KMS-11 (cell line): Measurements from ENCODE around the gene TTPAL.

Source experiments
- H2AFZ ChIP-seq: fragments of 200-600 bp; sonication (generic); 2 replicates; pipeline ENCODE4 v1.6.1; 2016; ENCODE audit warnings: antibody characterized with exemption, mixed run types, low read depth
- H3K27ac ChIP-seq: fragments of 200-600 bp; sonication (generic); 2 replicates; pipeline ENCODE4 v1.6.1; 2016; ENCODE audit warnings: mild to moderate bottlenecking, mixed run types
- H3K27me3 ChIP-seq: fragments of 200-600 bp; sonication (generic); 2 replicates; pipeline ENCODE4 v1.6.1; 2017; ENCODE audit warnings: mild to moderate bottlenecking, low read depth, mixed run types, moderate library complexity; ENCODE audit not compliant: insufficient read depth
- H3K36me3 ChIP-seq: fragments of 200-600 bp; sonication (generic); 2 replicates; pipeline ENCODE4 v1.6.1; 2017; ENCODE audit warnings: mild to moderate bottlenecking, mixed run types; ENCODE audit not compliant: insufficient read depth
- H3K4me1 ChIP-seq: fragments of 200-600 bp; sonication (generic); 2 replicates; pipeline ENCODE4 v1.6.1; 2016; ENCODE audit warnings: mild to moderate bottlenecking, low read depth, mixed run types; ENCODE audit not compliant: poor library complexity, severe bottlenecking
- H3K4me2 ChIP-seq: fragments of 200-600 bp; sonication (generic); 2 replicates; pipeline ENCODE4 v1.7.0; 2016; ENCODE audit warnings: mild to moderate bottlenecking, mixed run types
- H3K4me3 ChIP-seq: fragments of 200-600 bp; sonication (generic); IDR thresholded peaks from 2 replicates; pipeline ENCODE4 v1.6.1; 2017; ENCODE audit warnings: low read depth, low read length, mixed read lengths; ENCODE audit not compliant: insufficient read depth
- H3K79me2 ChIP-seq: fragments of 200-600 bp; sonication (generic); 2 replicates; pipeline ENCODE4 v1.6.1; 2016; ENCODE audit warnings: low read depth, mixed run types; ENCODE audit not compliant: insufficient read depth
- H3K9ac ChIP-seq: fragments of 200-600 bp; sonication (generic); 2 replicates; pipeline ENCODE4 v1.6.1; 2016; ENCODE audit warnings: mild to moderate bottlenecking, mixed run types
- H4K20me1 ChIP-seq: fragments of 200-600 bp; sonication (generic); 2 replicates; pipeline ENCODE4 v1.6.1; 2016; ENCODE audit warnings: mild to moderate bottlenecking, mixed run types; ENCODE audit not compliant: insufficient read depth
- TF ChIP-seq, protein P1 (sequence below): fragments of 200-600 bp; sonication (generic); conservative IDR thresholded peaks from 2 replicates; pipeline ENCODE4 v1.6.1; 2017; ENCODE audit warnings: low read depth, mild to moderate bottlenecking, antibody characterized with exemption, low read length, moderate library complexity, mixed read lengths

TTPAL gene

DNA sequence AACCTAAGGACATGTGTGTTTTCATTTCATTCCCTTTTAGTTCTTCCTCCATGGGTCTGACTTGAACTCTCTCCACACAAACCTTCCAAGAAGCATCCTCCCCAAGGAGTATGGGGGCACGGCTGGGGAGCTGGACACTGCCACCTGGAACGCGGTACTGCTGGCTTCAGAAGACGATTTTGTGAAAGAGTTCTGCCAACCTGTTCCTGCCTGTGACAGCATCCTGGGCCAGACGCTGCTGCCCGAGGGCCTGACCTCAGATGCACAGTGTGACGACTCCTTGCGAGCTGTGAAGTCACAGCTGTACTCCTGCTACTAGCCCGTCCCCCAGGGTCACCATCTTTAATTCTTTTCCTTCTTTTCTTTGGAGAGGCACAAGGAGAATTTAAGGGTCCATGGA, 13.5 kb downstream of the TTPAL start:
- Histone ChIP-seq H2AFZ (no peak overlapping the region), H3K27ac (peak overlapping the region; percentile 87), H3K27me3 (no peaks in the 10 kb centered on the region), H3K79me2 (no peaks in the 10 kb centered on the region), H3K4me3 (no peak overlapping the region), H3K36me3 (0 out of 2 replicates have a peak, but pooled peaks cover 3% of the 10 kb centered on the region), H3K4me2 (peak overlapping the region; percentile 72), H4K20me1 (no peaks in the 10 kb centered on the region), H3K4me1 (peaks cover 62% of the 10 kb centered on the region), H3K9ac (peak overlapping the region; percentile 33; the same call in 1 of the 2 replicates)
- TF ChIP-seq, protein P1, sequence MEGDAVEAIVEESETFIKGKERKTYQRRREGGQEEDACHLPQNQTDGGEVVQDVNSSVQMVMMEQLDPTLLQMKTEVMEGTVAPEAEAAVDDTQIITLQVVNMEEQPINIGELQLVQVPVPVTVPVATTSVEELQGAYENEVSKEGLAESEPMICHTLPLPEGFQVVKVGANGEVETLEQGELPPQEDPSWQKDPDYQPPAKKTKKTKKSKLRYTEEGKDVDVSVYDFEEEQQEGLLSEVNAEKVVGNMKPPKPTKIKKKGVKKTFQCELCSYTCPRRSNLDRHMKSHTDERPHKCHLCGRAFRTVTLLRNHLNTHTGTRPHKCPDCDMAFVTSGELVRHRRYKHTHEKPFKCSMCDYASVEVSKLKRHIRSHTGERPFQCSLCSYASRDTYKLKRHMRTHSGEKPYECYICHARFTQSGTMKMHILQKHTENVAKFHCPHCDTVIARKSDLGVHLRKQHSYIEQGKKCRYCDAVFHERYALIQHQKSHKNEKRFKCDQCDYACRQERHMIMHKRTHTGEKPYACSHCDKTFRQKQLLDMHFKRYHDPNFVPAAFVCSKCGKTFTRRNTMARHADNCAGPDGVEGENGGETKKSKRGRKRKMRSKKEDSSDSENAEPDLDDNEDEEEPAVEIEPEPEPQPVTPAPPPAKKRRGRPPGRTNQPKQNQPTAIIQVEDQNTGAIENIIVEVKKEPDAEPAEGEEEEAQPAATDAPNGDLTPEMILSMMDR, result no peak

DNA sequence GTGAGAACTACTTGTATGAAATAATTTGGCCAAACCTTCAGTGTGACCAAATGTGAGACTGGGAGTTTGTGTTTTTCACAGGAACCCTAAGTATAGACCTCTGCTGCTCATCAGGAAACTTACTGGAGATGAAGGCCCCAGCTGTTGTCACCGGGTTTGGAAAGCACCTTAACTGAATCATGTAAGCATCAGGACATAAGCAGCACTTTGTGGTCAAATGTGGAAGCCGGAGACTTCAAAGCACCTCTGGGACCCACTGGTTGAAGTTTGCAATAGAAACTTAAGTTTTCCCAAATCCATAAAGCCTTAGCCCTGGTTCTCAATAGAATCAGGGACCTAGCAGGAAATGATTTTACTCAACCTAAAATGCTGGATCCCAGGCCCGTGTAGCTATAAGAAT, 14.3 kb downstream of the TTPAL start:
- Histone ChIP-seq H4K20me1 (no peaks in the 10 kb centered on the region), H3K4me3 (no peak overlapping the region), H3K36me3 (0 out of 2 replicates have a peak, but pooled peaks cover 3% of the 10 kb centered on the region), H2AFZ (no peak overlapping the region), H3K4me2 (peak overlapping the region; percentile 72), H3K27ac (peak overlapping the region; percentile 87), H3K9ac (peak overlapping the region; percentile 33; the same call in 1 of the 2 replicates), H3K79me2 (no peaks in the 10 kb centered on the region), H3K27me3 (no peaks in the 10 kb centered on the region), H3K4me1 (peaks cover 69% of the 10 kb centered on the region)
- TF ChIP-seq, protein P1, result no peak

DNA sequence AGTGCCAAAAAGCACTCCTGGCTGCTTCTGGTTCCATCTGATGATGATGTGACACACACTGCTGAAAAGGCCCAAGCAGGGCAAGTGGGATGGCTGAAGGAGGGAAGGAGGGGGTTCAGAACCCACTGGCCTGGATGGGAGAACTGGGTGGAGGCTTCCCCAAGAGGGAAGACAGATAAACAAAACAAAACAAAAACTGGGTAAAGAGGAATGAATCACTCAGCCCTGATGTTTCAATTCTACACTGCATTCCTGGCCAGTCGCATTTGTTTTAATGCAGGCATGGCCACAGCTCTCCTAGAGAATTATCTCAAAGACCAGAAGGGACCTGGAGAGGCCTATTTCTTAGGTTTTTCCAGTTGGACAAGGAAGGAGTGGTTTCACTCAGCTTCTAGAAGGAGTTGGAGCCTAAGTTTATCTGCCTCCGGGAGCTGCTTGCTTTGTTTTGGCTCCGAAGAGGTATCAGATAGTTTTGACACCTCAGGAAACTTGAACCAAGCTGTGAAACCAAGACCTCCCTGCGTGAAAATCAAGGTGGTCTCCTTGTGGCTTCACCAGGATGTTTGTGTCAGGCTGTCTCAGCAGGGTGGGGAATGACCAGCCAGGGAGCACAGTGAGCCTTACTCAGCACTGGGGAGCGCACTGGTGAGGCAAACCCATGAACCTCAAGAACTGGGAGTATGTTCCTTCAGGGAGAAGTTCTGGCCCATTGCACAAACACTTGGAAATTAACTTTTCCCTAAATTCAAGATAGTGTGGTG, 16.1 kb downstream of the TTPAL start:
- Histone ChIP-seq H3K9ac (no peak overlapping the region), H3K79me2 (no peaks in the 10 kb centered on the region), H4K20me1 (no peaks in the 10 kb centered on the region), H3K36me3 (0 out of 2 replicates have a peak, but pooled peaks cover 6% of the 10 kb centered on the region), H2AFZ (no peak overlapping the region), H3K4me1 (peaks cover 84% of the 10 kb centered on the region), H3K27ac (peak overlapping the region; percentile 87), H3K4me3 (no peak overlapping the region), H3K27me3 (no peaks in the 10 kb centered on the region), H3K4me2 (peak overlapping the region; percentile 72)
- TF ChIP-seq, protein P1, result no peak

DNA sequence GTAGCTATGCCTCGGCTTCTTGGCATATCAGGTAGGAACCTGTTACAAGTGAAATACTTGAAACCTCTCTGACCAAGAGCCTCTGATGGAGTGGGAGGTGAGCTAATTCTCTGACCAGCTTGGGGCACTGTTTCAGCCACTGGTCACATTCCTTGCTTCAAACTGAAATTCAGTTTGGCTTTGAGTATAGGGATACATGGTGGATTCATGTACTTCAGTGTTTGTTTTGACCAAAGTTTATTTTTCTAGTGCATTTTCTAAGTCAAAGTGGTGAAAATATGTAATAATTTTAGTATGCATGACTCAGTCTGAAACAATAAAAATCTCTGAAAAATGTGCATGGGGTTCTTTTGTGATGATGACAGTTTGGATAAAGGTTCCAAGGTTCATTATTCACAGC, 18.6 kb downstream of the TTPAL start:
- no peak overlapping the region for H3K4me3 ChIP-seq
- no peaks in the 10 kb centered on the region for H3K79me2 ChIP-seq
- H3K9ac ChIP-seq, result no peak overlapping the region
- H4K20me1 ChIP-seq, result no peaks in the 10 kb centered on the region
- peaks cover 72% of the 10 kb centered on the region for H3K4me1 ChIP-seq
- 0 out of 2 replicates have a peak, but pooled peaks cover 6% of the 10 kb centered on the region for H3K36me3 ChIP-seq
- H3K4me2 ChIP-seq, result peak overlapping the region; percentile 30; the same call in 1 of the 2 replicates
- TF ChIP-seq, protein P1, result no peak
- no peaks in the 10 kb centered on the region for H3K27me3 ChIP-seq
- no peak overlapping the region for H2AFZ ChIP-seq
- H3K27ac ChIP-seq, result peak overlapping the region; percentile 19; the same call in 1 of the 2 replicates
